B cell (primary cell): ENCODE measurements around the gene MYDGF. TPM values are rescaled to one million over a fixed set of nuclear protein-coding genes. Genes with fewer than 3 reads are reported as not detected.

Experiments used
- ATAC-seq: fragments of 200-7000 bp; cut with Tn5 transposase; one replicate; pipeline ENCODE4 v1.10.0; 2021; ENCODE audit warnings: low read depth, mild to moderate bottlenecking, moderate number of reproducible peaks, moderate library complexity
- CTCF ChIA-PET: fragments of 350-600 bp; sonication (Branson Sonifier 250); formaldehyde crosslinking; loops from one replicate; lab custom pipeline; 2021; ENCODE audit warnings: antibody characterized with exemption, inconsistent platforms; lab: Charles Lee
- POLR2A ChIA-PET: fragments of 350-600 bp; sonication (Branson Sonifier 250); formaldehyde crosslinking; loops from one replicate; lab custom pipeline; 2021; ENCODE audit warnings: antibody characterized with exemption; lab: Charles Lee
- DNase-seq: peaks from one replicate; pipeline ENCODE4 v3.0.0; 2013
- H2AFZ ChIP-seq: 2 replicates; pipeline ENCODE4 v1.6.1; 2012; ENCODE audit warnings: mild to moderate bottlenecking, low read depth, low read length; ENCODE audit not compliant: insufficient read depth, poor library complexity, severe bottlenecking
- H3K27ac ChIP-seq, 2 donors: 1 replicate in 1 of 2; 2 replicates in 1 of 2; pipeline ENCODE4 v1.5.1; 2012 to 2013; ENCODE audit warnings: low read length in 2 of 2, mild to moderate bottlenecking in 2 of 2, moderate library complexity in 1 of 2
- H3K27me3 ChIP-seq, 4 experiments: fragments of 200-600 bp in 1 of 4; sonication (generic) in 1 of 4; replicated peaks in 1 of 4; 1 replicate in 2 of 4; 2 replicates in 2 of 4; pipeline versions ENCODE4 v1.6.1 to v1.7.0; 2013 to 2016; ENCODE audit warnings: low read length in 3 of 4, mild to moderate bottlenecking in 2 of 4, mixed read lengths in 1 of 4, moderate library complexity in 1 of 4; ENCODE audit not compliant: insufficient read depth in 4 of 4, control insufficient read depth in 3 of 4; ENCODE audit errors: control extremely low read depth in 1 of 4
- H3K36me3 ChIP-seq, 2 experiments: replicated peaks in 1 of 2; 1 replicate in 1 of 2; 2 replicates in 1 of 2; pipeline versions ENCODE4 v1.6.1 to v1.7.1; 2013; ENCODE audit warnings: low read length in 1 of 2; ENCODE audit not compliant: insufficient read depth in 2 of 2, control insufficient read depth in 1 of 2; ENCODE audit errors: control extremely low read depth in 1 of 2, extremely low read depth in 1 of 2
- H3K4me1 ChIP-seq, 2 donors: fragments of 200-600 bp in 1 of 2; sonication (generic) in 1 of 2; 1 replicate in 1 of 2; 2 replicates in 1 of 2; pipeline versions ENCODE4 v1.5.1 to v1.6.1; 2013 to 2017; ENCODE audit warnings: low read length in 2 of 2; ENCODE audit not compliant: control insufficient read depth in 2 of 2, insufficient read depth in 2 of 2
- H3K4me2 ChIP-seq: replicated peaks from 2 replicates; pipeline ENCODE3; 2012; ENCODE audit warnings: mild to moderate bottlenecking, low read depth, low read length; ENCODE audit not compliant: poor library complexity, severe bottlenecking
- H3K4me3 ChIP-seq, 5 experiments: fragments of 200-600 bp in 1 of 5; sonication (generic) in 1 of 5; 1 replicate in 3 of 5; 2 replicates in 2 of 5; pipeline versions ENCODE4 v1.5.1 to v1.7.0; 2011 to 2016; ENCODE audit warnings: low read length in 4 of 5, mild to moderate bottlenecking in 4 of 5, low read depth in 2 of 5, control low read depth in 1 of 5, moderate library complexity in 1 of 5; ENCODE audit not compliant: insufficient read depth in 1 of 5; ENCODE audit errors: control extremely low read depth in 1 of 5, extremely low read depth in 1 of 5
- H3K79me2 ChIP-seq: fragments of 200-600 bp; sonication (generic); one replicate; pipeline ENCODE4 v1.6.0; 2016; ENCODE audit warnings: low read length; ENCODE audit not compliant: control insufficient read depth, insufficient read depth
- H3K9ac ChIP-seq: fragments of 200-600 bp; sonication (generic); 2 replicates; pipeline ENCODE4 v1.6.1; 2017; ENCODE audit warnings: mild to moderate bottlenecking, low read length, moderate library complexity
- H3K9me3 ChIP-seq, 3 donors: one replicate each; pipeline versions ENCODE4 v1.6.1 to v1.7.1; 2013; ENCODE audit warnings: low read length in 2 of 3; ENCODE audit not compliant: control insufficient read depth in 2 of 3, insufficient read depth in 1 of 3; ENCODE audit errors: control extremely low read depth in 1 of 3
- H4K20me1 ChIP-seq: 2 replicates; pipeline ENCODE4 v1.6.0; 2012; ENCODE audit warnings: mild to moderate bottlenecking, low read length; ENCODE audit not compliant: insufficient read depth, control insufficient read depth, poor library complexity, severe bottlenecking
- H3K27ac Mint-ChIP-seq: one replicate; pipeline ENCODE4 v1.8.0; 2021; ENCODE audit warnings: mixed read lengths
- H3K27me3 Mint-ChIP-seq: one replicate; pipeline ENCODE4 v1.8.0; 2021; ENCODE audit warnings: mixed read lengths
- H3K4me1 Mint-ChIP-seq: one replicate; pipeline ENCODE4 v1.8.0; 2021; ENCODE audit warnings: mixed read lengths
- H3K4me3 Mint-ChIP-seq: one replicate; pipeline ENCODE4 v1.8.0; 2021; ENCODE audit warnings: mixed read lengths
- H3K9me3 Mint-ChIP-seq: one replicate; pipeline ENCODE4 v1.8.0; 2022; ENCODE audit warnings: mixed read lengths; ENCODE audit not compliant: insufficient read depth
- EZH2 ChIP-seq: IDR thresholded peaks from 2 replicates; pipeline ENCODE4 v1.6.1; 2012; ENCODE audit warnings: borderline replicate concordance, low read depth, mild to moderate bottlenecking, moderate library complexity, low read length; ENCODE audit not compliant: insufficient read depth, poor library complexity, severe bottlenecking
- WGBS: methylation state at CpG from one replicate; pipeline ENCODE4 v1.1.5; 2013; ENCODE audit warnings: missing lambda C conversion rate; ENCODE audit not compliant: insufficient coverage; 5-methylcytosine and 5-hydroxymethylcytosine counted together
- intact Hi-C: fragments of 100-400 bp; cut with micrococcal nuclease; formaldehyde crosslinking; loops from one replicate; pipeline ENCODE4 v1.10.0; 2022
- polyA plus RNA-seq: library from polyadenylated mRNA; depleted of rRNA; stranded (reverse); fragments of >200 nt; gene quantifications from 2 replicates; pipeline ENCODE4 v1.2.3, GENCODE V29; 2012
- total RNA-seq, 2 donors: library from RNA; stranded (reverse); fragments of 120-200 nt in 1 of 2; gene quantifications; 1 replicate in 1 of 2; 2 replicates in 1 of 2; pipeline versions ENCODE4 v1.2.3 to v1.2.4, GENCODE V29; 2013 to 2022
- TF ChIP-seq, protein P1 (sequence below): fragments of 200-600 bp; IDR thresholded peaks from one replicate; pipeline ENCODE4 v1.8.0; 2022; ENCODE audit warnings: antibody characterized with exemption, mild to moderate bottlenecking

MYDGF gene
- total and polyA plus RNA-seq, 2 donors (not counting 1 experiment from before 2014, with no cell fraction given) = 21.2 to 42.3 TPM

DNA sequence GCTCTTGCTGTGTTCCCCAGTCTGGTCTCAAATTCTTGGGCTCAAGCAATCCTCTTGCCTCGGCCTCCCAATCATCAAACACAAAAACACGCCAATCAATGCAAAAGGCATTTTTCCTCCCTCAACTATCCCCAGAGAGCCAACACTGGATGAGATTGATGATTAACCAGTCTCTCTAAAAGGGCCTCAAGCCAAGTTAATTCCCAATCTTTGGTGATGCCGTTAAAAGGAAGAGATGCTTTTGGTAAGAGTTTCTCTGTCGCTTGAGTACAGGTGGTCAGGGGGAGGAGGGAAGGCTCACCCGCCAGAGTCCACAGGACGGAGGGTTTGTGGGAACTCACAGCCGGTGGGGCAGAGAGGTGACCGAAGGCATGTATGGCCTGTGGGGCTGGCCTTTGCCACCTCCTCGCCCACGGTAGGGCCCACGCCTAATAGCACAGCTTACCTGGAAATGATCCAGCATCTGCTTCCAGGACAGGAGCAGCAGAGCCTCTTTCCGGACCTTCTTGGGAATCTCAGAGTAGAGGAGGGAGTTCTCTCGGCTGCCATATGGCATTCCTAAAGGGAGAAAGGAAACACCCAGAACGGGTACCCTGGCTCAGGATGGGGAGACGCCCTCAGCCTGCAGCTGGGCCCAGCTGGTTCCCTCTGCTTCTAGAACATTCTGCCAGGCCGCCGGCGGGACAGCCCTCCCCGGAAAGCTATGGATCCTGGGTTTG is 35.4 kb upstream of the MYDGF start:
- H3K4me3 ChIP-seq = no peak overlapping the region
- TF ChIP-seq, protein P1, sequence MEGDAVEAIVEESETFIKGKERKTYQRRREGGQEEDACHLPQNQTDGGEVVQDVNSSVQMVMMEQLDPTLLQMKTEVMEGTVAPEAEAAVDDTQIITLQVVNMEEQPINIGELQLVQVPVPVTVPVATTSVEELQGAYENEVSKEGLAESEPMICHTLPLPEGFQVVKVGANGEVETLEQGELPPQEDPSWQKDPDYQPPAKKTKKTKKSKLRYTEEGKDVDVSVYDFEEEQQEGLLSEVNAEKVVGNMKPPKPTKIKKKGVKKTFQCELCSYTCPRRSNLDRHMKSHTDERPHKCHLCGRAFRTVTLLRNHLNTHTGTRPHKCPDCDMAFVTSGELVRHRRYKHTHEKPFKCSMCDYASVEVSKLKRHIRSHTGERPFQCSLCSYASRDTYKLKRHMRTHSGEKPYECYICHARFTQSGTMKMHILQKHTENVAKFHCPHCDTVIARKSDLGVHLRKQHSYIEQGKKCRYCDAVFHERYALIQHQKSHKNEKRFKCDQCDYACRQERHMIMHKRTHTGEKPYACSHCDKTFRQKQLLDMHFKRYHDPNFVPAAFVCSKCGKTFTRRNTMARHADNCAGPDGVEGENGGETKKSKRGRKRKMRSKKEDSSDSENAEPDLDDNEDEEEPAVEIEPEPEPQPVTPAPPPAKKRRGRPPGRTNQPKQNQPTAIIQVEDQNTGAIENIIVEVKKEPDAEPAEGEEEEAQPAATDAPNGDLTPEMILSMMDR = no peak
- TF ChIP-seq EZH2 = no peak
- H3K27ac ChIP-seq = no peak overlapping the region
- H3K9me3 ChIP-seq = no peaks in the 10 kb centered on the region
- intact Hi-C loops = no loop called here
- H3K9me3 Mint-ChIP-seq = no peaks in the 10 kb centered on the region
- H3K4me2 ChIP-seq = no peak overlapping the region
- H3K4me1 ChIP-seq = no peaks in the 10 kb centered on the region
- H3K4me1 Mint-ChIP-seq = no peaks in the 10 kb centered on the region
- POLR2A ChIA-PET = no interaction called here
- H4K20me1 ChIP-seq = peaks cover 11% of the 10 kb centered on the region
- no peak overlapping the region for H3K9ac ChIP-seq
- H3K36me3 ChIP-seq = peaks cover 13 to 53% of the 10 kb centered on the region in 2 experiments
- H2AFZ ChIP-seq = no peak overlapping the region
- no peak overlapping the region for H3K4me3 Mint-ChIP-seq
- DNase-seq (no peak), ATAC-seq (no peak)
- 98% methylated on average over 18 of the region's 19 CpGs for WGBS
- no peaks in the 10 kb centered on the region for H3K27me3 Mint-ChIP-seq
- peaks cover 2% of the 10 kb centered on the region for H3K79me2 ChIP-seq
- H3K27me3 ChIP-seq = no peaks in the 10 kb centered on the region
- CTCF ChIA-PET = no interaction called here
- no peak overlapping the region for H3K27ac Mint-ChIP-seq

DNA sequence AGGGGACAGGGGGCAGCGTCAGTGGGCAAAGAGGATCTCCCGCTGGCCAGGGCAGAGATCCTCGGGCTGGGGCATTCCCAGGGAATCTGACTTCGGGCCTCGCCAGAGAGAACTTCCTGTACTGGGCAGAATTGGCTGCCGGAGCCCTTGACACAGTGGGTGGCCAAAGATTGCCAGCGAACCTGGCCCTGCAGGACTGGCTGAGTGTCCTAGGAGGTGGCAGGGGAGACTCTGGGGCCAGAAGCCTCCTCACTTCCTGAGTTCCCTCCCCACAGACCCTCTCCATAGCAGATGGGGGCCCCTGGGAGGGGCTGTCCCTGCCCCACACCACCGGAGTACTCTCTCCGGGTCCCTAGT is 34.2 kb upstream of the MYDGF start:
- CTCF ChIA-PET = no interaction called here
- no peak overlapping the region for H3K9ac ChIP-seq

More for the DNA sequence above, 34.2 kb upstream of the MYDGF start:
- H3K4me1 Mint-ChIP-seq = no peaks in the 10 kb centered on the region
- no peaks in the 10 kb centered on the region for H3K79me2 ChIP-seq
- H3K9me3 Mint-ChIP-seq = no peaks in the 10 kb centered on the region
- H3K9me3 ChIP-seq = no peaks in the 10 kb centered on the region
- no peaks in the 10 kb centered on the region for H3K4me1 ChIP-seq
- peaks cover 8% of the 10 kb centered on the region for H4K20me1 ChIP-seq
- POLR2A ChIA-PET = no interaction called here
- 95% methylated on average over 9 of the region's 9 CpGs for WGBS
- no peak overlapping the region for H3K4me2 ChIP-seq
- no peak overlapping the region for H3K4me3 ChIP-seq
- no peaks in the 10 kb centered on the region for H3K27me3 Mint-ChIP-seq
- H3K27me3 ChIP-seq = no peaks in the 10 kb centered on the region
- no peak for TF ChIP-seq EZH2
- no peak overlapping the region for H2AFZ ChIP-seq
- intact Hi-C loops = no loop called here
- peaks cover 14 to 57% of the 10 kb centered on the region in 2 experiments for H3K36me3 ChIP-seq
- DNase-seq (no peak), ATAC-seq (no peak)
- H3K27ac Mint-ChIP-seq = no peak overlapping the region
- no peak overlapping the region for H3K27ac ChIP-seq
- H3K4me3 Mint-ChIP-seq = no peak overlapping the region
